Ascending aorta (tissue), 2 donors: Measurements from ENCODE around the gene P3H2. TPM values are rescaled to one million over a fixed set of nuclear protein-coding genes. Genes with fewer than 3 reads are reported as not detected.

Experiments
- DNase-seq, 2 donors: peaks; one replicate each; pipeline ENCODE4 v3.0.0-alpha.2; 2019; ENCODE audit warnings: low spot score in 2 of 2
- H3K27ac ChIP-seq, 2 donors: fragments of 200-600 bp; sonication (generic); one replicate each; pipeline ENCODE4 v1.5.1; 2016 to 2017; ENCODE audit warnings: mild to moderate bottlenecking in 1 of 2
- H3K27me3 ChIP-seq: fragments of 200-600 bp; sonication (generic); one replicate; pipeline ENCODE4 v1.5.1; 2017
- H3K36me3 ChIP-seq, 2 donors: fragments of 200-600 bp; sonication (generic); one replicate each; pipeline ENCODE4 v1.5.1; 2016
- H3K4me1 ChIP-seq, 2 donors: fragments of 200-600 bp; sonication (generic); one replicate each; pipeline ENCODE4 v1.5.1; 2016 to 2017; ENCODE audit warnings: mild to moderate bottlenecking in 1 of 2
- H3K4me3 ChIP-seq, 2 donors: fragments of 200-600 bp; sonication (generic); one replicate each; pipeline ENCODE4 v1.5.1; 2016 to 2017; ENCODE audit warnings: mild to moderate bottlenecking in 1 of 2
- H3K9me3 ChIP-seq, 2 donors: fragments of 200-600 bp; sonication (generic); one replicate each; pipeline ENCODE4 v1.5.1; 2016
- intact Hi-C: fragments of 100-400 bp; cut with DNase I; formaldehyde crosslinking; loops from one replicate; pipeline ENCODE4 v1.15.1; 2023
- total RNA-seq: library from RNA; depleted of rRNA; stranded (reverse); fragments of >200 nt; gene quantifications from one replicate; pipeline ENCODE4 v1.1.0, GENCODE V29; 2016
- TF ChIP-seq, protein P1 (sequence below), 3 experiments: fragments of 200-600 bp in 2 of 3; fragments of 450-650 bp in 1 of 3; sonication (generic) in 2 of 3; IDR thresholded peaks; one replicate each; pipeline ENCODE4 v1.5.1; 2016 to 2019; ENCODE audit warnings: antibody characterized with exemption in 3 of 3, mild to moderate bottlenecking in 1 of 3, moderate library complexity in 1 of 3

P3H2 gene
- total RNA-seq, 1 donor from 2014 or later = 15.6 TPM

DNA sequence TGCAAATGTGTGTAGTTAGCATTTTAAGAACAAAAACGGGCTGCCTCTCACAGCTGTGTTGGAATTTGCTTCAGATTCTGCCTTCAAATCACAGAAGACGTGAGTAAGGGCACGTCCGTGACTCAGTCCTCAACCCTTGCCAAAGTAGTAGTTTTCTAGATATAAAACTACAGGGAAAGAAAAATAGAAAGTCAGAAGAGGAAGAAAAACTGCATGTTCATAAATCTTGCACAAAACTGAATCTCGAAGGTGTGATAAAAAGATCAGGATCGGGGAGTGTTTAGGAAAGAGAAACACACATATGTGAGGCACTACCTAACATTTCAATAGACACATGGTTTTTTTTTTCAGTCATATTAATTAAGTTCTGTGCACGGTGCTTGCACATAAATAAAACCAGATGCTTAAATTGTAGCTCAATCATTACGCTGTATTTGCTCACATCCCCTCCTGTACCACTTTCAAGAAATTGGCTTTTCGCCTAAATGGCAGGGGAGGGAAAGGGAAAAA, 71.7 kb downstream of the P3H2 start:
- intact Hi-C loops = no loop called here
- DNase-seq = no peak
- no peaks in the 10 kb centered on the region for H3K4me1 ChIP-seq
- no peak overlapping the region for H3K27ac ChIP-seq
- H3K9me3 ChIP-seq = no peaks in the 10 kb centered on the region
- H3K36me3 ChIP-seq = no peaks in the 10 kb centered on the region
- TF ChIP-seq, protein P1, sequence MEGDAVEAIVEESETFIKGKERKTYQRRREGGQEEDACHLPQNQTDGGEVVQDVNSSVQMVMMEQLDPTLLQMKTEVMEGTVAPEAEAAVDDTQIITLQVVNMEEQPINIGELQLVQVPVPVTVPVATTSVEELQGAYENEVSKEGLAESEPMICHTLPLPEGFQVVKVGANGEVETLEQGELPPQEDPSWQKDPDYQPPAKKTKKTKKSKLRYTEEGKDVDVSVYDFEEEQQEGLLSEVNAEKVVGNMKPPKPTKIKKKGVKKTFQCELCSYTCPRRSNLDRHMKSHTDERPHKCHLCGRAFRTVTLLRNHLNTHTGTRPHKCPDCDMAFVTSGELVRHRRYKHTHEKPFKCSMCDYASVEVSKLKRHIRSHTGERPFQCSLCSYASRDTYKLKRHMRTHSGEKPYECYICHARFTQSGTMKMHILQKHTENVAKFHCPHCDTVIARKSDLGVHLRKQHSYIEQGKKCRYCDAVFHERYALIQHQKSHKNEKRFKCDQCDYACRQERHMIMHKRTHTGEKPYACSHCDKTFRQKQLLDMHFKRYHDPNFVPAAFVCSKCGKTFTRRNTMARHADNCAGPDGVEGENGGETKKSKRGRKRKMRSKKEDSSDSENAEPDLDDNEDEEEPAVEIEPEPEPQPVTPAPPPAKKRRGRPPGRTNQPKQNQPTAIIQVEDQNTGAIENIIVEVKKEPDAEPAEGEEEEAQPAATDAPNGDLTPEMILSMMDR (IDR thresholded peaks at IDR 0.05) = no peak
- no peak overlapping the region for H3K4me3 ChIP-seq
- no peaks in the 10 kb centered on the region for H3K27me3 ChIP-seq

DNA sequence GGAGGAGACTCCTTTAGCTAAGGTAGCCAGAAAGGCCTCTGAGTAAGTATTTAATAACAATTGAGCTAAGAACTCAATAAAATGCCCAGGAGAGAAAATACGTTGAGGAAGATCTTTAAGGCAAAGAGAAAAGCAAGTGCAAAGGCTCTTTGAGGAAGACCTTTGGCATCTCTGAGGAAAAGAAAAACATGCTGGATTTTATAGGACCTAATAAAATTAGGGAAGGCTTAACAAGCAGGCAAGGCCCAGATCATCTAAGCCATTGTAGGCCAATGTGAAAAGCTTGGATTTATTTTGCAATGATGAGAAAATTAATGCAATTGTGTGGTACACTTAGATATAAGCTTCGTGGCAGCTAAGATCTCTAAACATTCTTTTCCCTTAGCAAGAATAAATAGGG, 75.7 kb downstream of the P3H2 start:
- Histone ChIP-seq H3K27ac (no peak overlapping the region), H3K27me3 (no peaks in the 10 kb centered on the region), H3K36me3 (no peaks in the 10 kb centered on the region), H3K4me3 (no peak overlapping the region), H3K9me3 (no peaks in the 10 kb centered on the region), H3K4me1 (no peaks in the 10 kb centered on the region)
- no peak for DNase-seq
- TF ChIP-seq, protein P1 (IDR thresholded peaks at IDR 0.05) = no peak
- intact Hi-C loops = no loop called here

DNA sequence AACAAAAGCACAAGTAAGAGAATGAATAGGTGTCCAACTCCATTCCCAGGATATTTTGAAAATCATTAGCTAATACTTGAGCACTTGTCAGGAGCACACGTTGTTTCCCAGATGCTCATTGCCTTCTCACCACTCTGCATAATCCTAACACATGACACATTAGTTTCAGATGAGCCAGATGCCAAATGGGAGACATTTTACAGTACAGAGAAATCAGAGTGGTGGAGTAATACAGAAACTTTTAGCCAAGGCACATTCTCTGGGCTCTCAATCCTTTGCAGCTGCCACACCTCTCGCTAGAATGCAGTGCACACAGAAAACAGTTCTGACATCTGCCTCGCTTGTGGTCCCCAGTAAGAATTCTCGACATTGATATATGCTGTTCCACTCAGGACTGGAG, 76.6 kb downstream of the P3H2 start:
- intact Hi-C loops = no loop called here
- TF ChIP-seq, protein P1 (IDR thresholded peaks at IDR 0.05) = no peak
- no peak overlapping the region for H3K27ac ChIP-seq
- no peak for DNase-seq
- no peaks in the 10 kb centered on the region for H3K27me3 ChIP-seq
- H3K4me1 ChIP-seq = no peaks in the 10 kb centered on the region
- H3K9me3 ChIP-seq = no peaks in the 10 kb centered on the region
- no peak overlapping the region for H3K4me3 ChIP-seq
- H3K36me3 ChIP-seq = no peaks in the 10 kb centered on the region

DNA sequence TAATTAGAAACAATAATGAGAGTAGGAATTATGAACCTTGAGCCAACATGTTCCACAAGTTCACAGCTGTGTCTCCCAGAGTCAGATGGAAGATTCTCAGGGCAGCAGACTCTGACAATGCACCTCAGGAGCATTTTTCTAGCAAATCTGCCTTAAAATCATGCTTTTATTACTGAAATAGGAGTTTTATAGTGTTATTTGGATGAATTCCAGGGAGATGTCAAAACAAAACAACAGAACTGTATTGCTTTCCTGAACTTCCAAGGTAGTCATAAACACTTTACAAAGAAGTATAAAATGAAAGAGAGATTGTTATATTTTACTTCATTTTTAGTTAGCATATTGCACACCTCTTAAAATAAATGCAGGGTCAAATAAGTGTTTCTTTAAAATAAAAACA, 77.0 kb downstream of the P3H2 start:
- Histone ChIP-seq H3K4me3 (no peak overlapping the region), H3K27ac (no peak overlapping the region), H3K36me3 (no peaks in the 10 kb centered on the region), H3K27me3 (no peaks in the 10 kb centered on the region), H3K9me3 (no peaks in the 10 kb centered on the region), H3K4me1 (no peaks in the 10 kb centered on the region)
- DNase-seq = no peak
- intact Hi-C loops = no loop called here
- TF ChIP-seq, protein P1 (IDR thresholded peaks at IDR 0.05) = no peak

DNA sequence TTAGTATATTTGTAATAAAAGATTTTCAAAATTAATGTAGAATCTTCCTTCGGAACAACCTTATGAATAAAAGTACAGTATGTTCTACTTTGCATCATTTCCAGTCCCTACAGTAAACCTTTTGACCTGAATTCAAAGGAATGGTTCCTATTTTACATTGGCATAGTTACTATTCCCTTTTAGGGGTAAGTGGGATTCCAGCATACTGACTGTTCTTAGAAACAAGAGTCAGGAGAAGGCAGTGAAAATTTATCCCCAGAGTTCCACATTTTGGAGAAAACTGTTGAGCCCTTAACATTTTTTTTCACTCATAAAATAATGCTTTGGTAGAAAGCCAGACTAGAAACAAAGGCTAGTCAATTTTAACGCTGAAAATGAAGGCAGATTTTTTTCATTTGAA, 78.1 kb downstream of the P3H2 start:
- no peak overlapping the region for H3K27ac ChIP-seq
- intact Hi-C loops = no loop called here
- no peaks in the 10 kb centered on the region for H3K9me3 ChIP-seq
- no peak for DNase-seq
- H3K27me3 ChIP-seq = no peaks in the 10 kb centered on the region
- TF ChIP-seq, protein P1 (IDR thresholded peaks at IDR 0.05) = no peak
- no peak overlapping the region for H3K4me3 ChIP-seq
- no peaks in the 10 kb centered on the region for H3K36me3 ChIP-seq
- no peaks in the 10 kb centered on the region for H3K4me1 ChIP-seq
